HEK293 (cell line): ENCODE measurements around the gene KIF5A.
"Not testable (repeated sequence)": the region's sequence is repeated elsewhere in the genome, so short reads cannot be mapped to it uniquely, and the experiment has no call there.

ENCODE experiments used
- GLI2 ChIP-seq: fragments of 450-650 bp; formaldehyde crosslinking; IDR thresholded peaks from 2 replicates; pipeline ENCODE4; 2017; ENCODE audit warnings: missing biosample characterization, missing genetic modification characterization, low read depth, borderline replicate concordance
- ZEB2 ChIP-seq: fragments of 450-650 bp; formaldehyde crosslinking; IDR thresholded peaks from 2 replicates; pipeline ENCODE4 v1.5.1; 2016; ENCODE audit warnings: missing biosample characterization, missing genetic modification characterization
- ZFP3 ChIP-seq: fragments of 450-650 bp; formaldehyde crosslinking; IDR thresholded peaks from 2 replicates; pipeline ENCODE4 v1.5.1; 2016; ENCODE audit warnings: low read depth, missing biosample characterization, missing genetic modification characterization
- ZNF133 ChIP-seq: fragments of 450-650 bp; formaldehyde crosslinking; IDR thresholded peaks from 2 replicates; pipeline ENCODE4 v1.5.1; 2016; ENCODE audit warnings: missing biosample characterization, missing genetic modification characterization
- ZNF354C ChIP-seq: fragments of 450-650 bp; formaldehyde crosslinking; IDR thresholded peaks from 2 replicates; pipeline ENCODE4 v1.5.1; 2016; ENCODE audit warnings: missing biosample characterization, missing genetic modification characterization, low read depth, borderline replicate concordance
- ZNF544 ChIP-seq: fragments of 450-650 bp; formaldehyde crosslinking; IDR thresholded peaks from 2 replicates; pipeline ENCODE4 v1.5.0; 2017; ENCODE audit warnings: missing biosample characterization, missing genetic modification characterization
- ZNF626 ChIP-seq: fragments of 450-650 bp; sonication (Bioruptor Pico); formaldehyde crosslinking; IDR thresholded peaks from 2 replicates; pipeline ENCODE4 v1.5.1; 2018; ENCODE audit warnings: missing biosample characterization, missing genetic modification characterization, inconsistent platforms
- ZNF670 ChIP-seq: fragments of 450-650 bp; formaldehyde crosslinking; IDR thresholded peaks from 2 replicates; pipeline ENCODE4 v1.5.1; 2016; ENCODE audit warnings: missing biosample characterization, missing genetic modification characterization, low read depth
- TF ChIP-seq, protein P1 (sequence below): sonication (generic); formaldehyde crosslinking; IDR thresholded peaks from 2 replicates; pipeline ENCODE4 v1.8.1; 2022; ENCODE audit warnings: mild to moderate bottlenecking, moderate library complexity, missing genetic modification reagents
- TF ChIP-seq, protein P2 (sequence below): fragments of 450-650 bp; formaldehyde crosslinking; IDR thresholded peaks from 2 replicates; pipeline ENCODE4 v1.5.1; 2016; ENCODE audit warnings: missing biosample characterization, missing genetic modification characterization
- TF ChIP-seq, protein P3 (sequence below): fragments of 450-650 bp; formaldehyde crosslinking; IDR thresholded peaks from 2 replicates; pipeline ENCODE4 v1.5.1; 2016; ENCODE audit warnings: missing biosample characterization, missing genetic modification characterization

DNA sequence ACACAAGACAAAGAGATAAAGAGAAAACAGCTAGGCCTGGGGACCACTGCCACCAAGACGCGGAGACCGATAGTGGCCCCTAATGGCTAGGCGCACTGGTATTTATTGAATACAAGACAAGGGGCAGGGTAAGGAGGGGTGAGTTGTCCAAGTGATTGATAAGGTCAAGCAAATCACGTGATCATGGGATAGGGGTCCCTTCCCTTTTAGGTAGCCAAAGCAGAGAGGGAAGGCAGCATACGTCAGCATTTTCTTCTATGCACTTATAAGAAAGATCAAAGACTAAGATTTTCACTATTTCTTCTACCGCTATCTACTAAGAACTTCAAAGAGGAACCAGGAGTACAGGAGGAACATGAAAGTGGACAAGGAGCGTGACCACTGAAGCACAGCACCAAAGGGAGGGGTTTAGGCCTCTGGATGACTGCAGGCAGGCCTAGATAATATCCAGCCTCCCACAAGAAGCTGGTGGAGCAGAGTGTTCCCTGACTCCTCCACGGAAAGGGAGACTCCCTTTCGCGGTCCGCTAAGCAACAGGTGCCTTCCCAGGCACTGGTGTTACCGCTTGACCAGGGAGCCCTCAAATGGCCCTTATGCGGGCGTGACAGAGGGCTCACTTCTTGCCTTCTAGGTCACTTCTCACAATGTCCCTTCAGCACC lies 39.2 kb downstream of the KIF5A start:
- TF ChIP-seq ZNF133 (tag by site-specific recombination); GLI2 (tag by site-specific recombination); ZNF626 (tag by site-specific recombination); ZNF544 (tag by site-specific recombination); ZNF354C (tag by site-specific recombination); ZEB2 (tag by site-specific recombination); ZNF670; ZFP3 (tag by site-specific recombination): not testable (repeated sequence)
- TF ChIP-seq, protein P1, sequence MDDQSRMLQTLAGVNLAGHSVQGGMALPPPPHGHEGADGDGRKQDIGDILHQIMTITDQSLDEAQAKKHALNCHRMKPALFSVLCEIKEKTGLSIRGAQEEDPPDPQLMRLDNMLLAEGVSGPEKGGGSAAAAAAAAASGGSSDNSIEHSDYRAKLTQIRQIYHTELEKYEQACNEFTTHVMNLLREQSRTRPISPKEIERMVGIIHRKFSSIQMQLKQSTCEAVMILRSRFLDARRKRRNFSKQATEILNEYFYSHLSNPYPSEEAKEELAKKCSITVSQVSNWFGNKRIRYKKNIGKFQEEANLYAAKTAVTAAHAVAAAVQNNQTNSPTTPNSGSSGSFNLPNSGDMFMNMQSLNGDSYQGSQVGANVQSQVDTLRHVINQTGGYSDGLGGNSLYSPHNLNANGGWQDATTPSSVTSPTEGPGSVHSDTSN (CRISPR knock-in tag): not testable (repeated sequence)
- TF ChIP-seq, protein P2, sequence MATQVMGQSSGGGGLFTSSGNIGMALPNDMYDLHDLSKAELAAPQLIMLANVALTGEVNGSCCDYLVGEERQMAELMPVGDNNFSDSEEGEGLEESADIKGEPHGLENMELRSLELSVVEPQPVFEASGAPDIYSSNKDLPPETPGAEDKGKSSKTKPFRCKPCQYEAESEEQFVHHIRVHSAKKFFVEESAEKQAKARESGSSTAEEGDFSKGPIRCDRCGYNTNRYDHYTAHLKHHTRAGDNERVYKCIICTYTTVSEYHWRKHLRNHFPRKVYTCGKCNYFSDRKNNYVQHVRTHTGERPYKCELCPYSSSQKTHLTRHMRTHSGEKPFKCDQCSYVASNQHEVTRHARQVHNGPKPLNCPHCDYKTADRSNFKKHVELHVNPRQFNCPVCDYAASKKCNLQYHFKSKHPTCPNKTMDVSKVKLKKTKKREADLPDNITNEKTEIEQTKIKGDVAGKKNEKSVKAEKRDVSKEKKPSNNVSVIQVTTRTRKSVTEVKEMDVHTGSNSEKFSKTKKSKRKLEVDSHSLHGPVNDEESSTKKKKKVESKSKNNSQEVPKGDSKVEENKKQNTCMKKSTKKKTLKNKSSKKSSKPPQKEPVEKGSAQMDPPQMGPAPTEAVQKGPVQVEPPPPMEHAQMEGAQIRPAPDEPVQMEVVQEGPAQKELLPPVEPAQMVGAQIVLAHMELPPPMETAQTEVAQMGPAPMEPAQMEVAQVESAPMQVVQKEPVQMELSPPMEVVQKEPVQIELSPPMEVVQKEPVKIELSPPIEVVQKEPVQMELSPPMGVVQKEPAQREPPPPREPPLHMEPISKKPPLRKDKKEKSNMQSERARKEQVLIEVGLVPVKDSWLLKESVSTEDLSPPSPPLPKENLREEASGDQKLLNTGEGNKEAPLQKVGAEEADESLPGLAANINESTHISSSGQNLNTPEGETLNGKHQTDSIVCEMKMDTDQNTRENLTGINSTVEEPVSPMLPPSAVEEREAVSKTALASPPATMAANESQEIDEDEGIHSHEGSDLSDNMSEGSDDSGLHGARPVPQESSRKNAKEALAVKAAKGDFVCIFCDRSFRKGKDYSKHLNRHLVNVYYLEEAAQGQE (tag by site-specific recombination): not testable (repeated sequence)
- TF ChIP-seq, protein P3, sequence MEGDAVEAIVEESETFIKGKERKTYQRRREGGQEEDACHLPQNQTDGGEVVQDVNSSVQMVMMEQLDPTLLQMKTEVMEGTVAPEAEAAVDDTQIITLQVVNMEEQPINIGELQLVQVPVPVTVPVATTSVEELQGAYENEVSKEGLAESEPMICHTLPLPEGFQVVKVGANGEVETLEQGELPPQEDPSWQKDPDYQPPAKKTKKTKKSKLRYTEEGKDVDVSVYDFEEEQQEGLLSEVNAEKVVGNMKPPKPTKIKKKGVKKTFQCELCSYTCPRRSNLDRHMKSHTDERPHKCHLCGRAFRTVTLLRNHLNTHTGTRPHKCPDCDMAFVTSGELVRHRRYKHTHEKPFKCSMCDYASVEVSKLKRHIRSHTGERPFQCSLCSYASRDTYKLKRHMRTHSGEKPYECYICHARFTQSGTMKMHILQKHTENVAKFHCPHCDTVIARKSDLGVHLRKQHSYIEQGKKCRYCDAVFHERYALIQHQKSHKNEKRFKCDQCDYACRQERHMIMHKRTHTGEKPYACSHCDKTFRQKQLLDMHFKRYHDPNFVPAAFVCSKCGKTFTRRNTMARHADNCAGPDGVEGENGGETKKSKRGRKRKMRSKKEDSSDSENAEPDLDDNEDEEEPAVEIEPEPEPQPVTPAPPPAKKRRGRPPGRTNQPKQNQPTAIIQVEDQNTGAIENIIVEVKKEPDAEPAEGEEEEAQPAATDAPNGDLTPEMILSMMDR (tag by site-specific recombination): not testable (repeated sequence)
